PC-3 (cell line): ENCODE results near the gene MYH9. TPM values are rescaled to one million over a fixed set of nuclear protein-coding genes. Genes with fewer than 3 reads are reported as not detected.

Source experiments
- ATAC-seq: fragments of 200-7000 bp; cut with Tn5 transposase; 2 replicates; pipeline ENCODE4 v1.9.1; 2020; ENCODE audit warnings: mild to moderate bottlenecking, moderate library complexity
- BruUV-seq: library from RNA; stranded (reverse); fragments of 400-500 nt; replicated peaks from 2 replicates; lab custom pipeline; 2021; lab: Mats Ljungman, UMichigan
- CTCF ChIA-PET: fragments of 300-600 bp; sonication (Branson Sonifier 250); formaldehyde crosslinking; loops from one replicate; lab custom pipeline; 2022; ENCODE audit warnings: antibody characterized with exemption; lab: Charles Lee
- POLR2A ChIA-PET: fragments of 300-600 bp; sonication (Branson Sonifier 250); formaldehyde crosslinking; loops from one replicate; lab custom pipeline; 2022; ENCODE audit warnings: antibody characterized with exemption; ENCODE audit not compliant: unreplicated experiment; lab: Charles Lee
- DNase-seq: peaks from one replicate; pipeline ENCODE4 v3.0.0-alpha.2; 2015
- H2AFZ ChIP-seq: fragments of 300-600 bp; sonication (generic); 2 replicates; pipeline ENCODE4 v1.6.0; 2016; ENCODE audit warnings: antibody characterized with exemption, low read length
- H3F3A ChIP-seq: fragments of 300-600 bp; sonication (generic); one replicate; pipeline ENCODE4 v1.6.0; 2017; ENCODE audit warnings: antibody characterized with exemption, low read length, control low read depth, mild to moderate bottlenecking; ENCODE audit not compliant: unreplicated experiment
- H3K27ac ChIP-seq: fragments of 300-600 bp; sonication (generic); 2 replicates; pipeline ENCODE4 v1.5.1; 2016; ENCODE audit warnings: mild to moderate bottlenecking, low read length
- H3K27me3 ChIP-seq: fragments of 300-600 bp; sonication (generic); 2 replicates; pipeline ENCODE4 v1.6.1; 2016; ENCODE audit warnings: low read length, mixed read lengths
- H3K36me3 ChIP-seq: fragments of 300-600 bp; sonication (generic); 2 replicates; pipeline ENCODE4 v1.6.1; 2016; ENCODE audit warnings: low read depth, mixed run types, low read length, mixed read lengths
- H3K4me1 ChIP-seq: fragments of 300-600 bp; sonication (generic); 2 replicates; pipeline ENCODE4 v1.5.1; 2016; ENCODE audit warnings: low read length; ENCODE audit not compliant: insufficient read depth
- H3K4me2 ChIP-seq: fragments of 300-600 bp; sonication (generic); 2 replicates; pipeline ENCODE4 v1.6.0; 2016; ENCODE audit warnings: low read length
- H3K4me3 ChIP-seq: fragments of 300-600 bp; sonication (generic); 2 replicates; pipeline ENCODE4 v1.5.1; 2016; ENCODE audit warnings: mild to moderate bottlenecking, low read length, mixed read lengths
- H3K79me2 ChIP-seq: fragments of 300-600 bp; sonication (generic); 2 replicates; pipeline ENCODE4 v1.6.1; 2017; ENCODE audit warnings: low read length, mixed read lengths
- H3K9ac ChIP-seq: fragments of 300-600 bp; sonication (generic); 2 replicates; pipeline ENCODE4 v1.6.0; 2016; ENCODE audit warnings: mild to moderate bottlenecking, low read length
- H3K9me2 ChIP-seq: fragments of 300-600 bp; sonication (generic); replicated peaks from 2 replicates; pipeline ENCODE4 v1.6.1; 2016; ENCODE audit warnings: mixed run types, low read length, mixed read lengths
- H3K9me3 ChIP-seq: fragments of 300-600 bp; sonication (generic); 2 replicates; pipeline ENCODE4 v1.6.1; 2016; ENCODE audit warnings: low read length, mixed read lengths
- H4K20me1 ChIP-seq: fragments of 300-600 bp; sonication (generic); 2 replicates; pipeline ENCODE4 v1.6.1; 2016; ENCODE audit warnings: low read length, mixed read lengths
- CTCF ChIP-seq: fragments of 300-600 bp; sonication (generic); conservative IDR thresholded peaks from 2 replicates; pipeline ENCODE4 v1.5.1; 2017; ENCODE audit warnings: antibody characterized with exemption, low read depth, mild to moderate bottlenecking, low read length
- EZH2 ChIP-seq: fragments of 300-600 bp; sonication (generic); IDR thresholded peaks from one replicate; pipeline ENCODE4 v1.6.1; 2017; ENCODE audit warnings: antibody characterized with exemption, mild to moderate bottlenecking, low read length; ENCODE audit not compliant: unreplicated experiment
- EZH2phosphoT487 ChIP-seq: fragments of 300-600 bp; sonication (generic); IDR thresholded peaks from 2 replicates; pipeline ENCODE4 v1.6.1; 2018; ENCODE audit warnings: mild to moderate bottlenecking, antibody characterized with exemption, low read length, borderline replicate concordance
- intact Hi-C: fragments of 100-400 bp; cut with micrococcal nuclease; formaldehyde crosslinking; loops from 2 replicates; pipeline ENCODE4 v1.9.0; 2023
- total RNA-seq: library from RNA; depleted of rRNA; stranded (reverse); fragments of >200 nt; gene quantifications from 2 replicates; pipeline ENCODE4 v1.2.3, GENCODE V29; 2014

Gene MYH9
- total RNA-seq, 1 experiment from 2014 or later: 357 TPM

DNA sequence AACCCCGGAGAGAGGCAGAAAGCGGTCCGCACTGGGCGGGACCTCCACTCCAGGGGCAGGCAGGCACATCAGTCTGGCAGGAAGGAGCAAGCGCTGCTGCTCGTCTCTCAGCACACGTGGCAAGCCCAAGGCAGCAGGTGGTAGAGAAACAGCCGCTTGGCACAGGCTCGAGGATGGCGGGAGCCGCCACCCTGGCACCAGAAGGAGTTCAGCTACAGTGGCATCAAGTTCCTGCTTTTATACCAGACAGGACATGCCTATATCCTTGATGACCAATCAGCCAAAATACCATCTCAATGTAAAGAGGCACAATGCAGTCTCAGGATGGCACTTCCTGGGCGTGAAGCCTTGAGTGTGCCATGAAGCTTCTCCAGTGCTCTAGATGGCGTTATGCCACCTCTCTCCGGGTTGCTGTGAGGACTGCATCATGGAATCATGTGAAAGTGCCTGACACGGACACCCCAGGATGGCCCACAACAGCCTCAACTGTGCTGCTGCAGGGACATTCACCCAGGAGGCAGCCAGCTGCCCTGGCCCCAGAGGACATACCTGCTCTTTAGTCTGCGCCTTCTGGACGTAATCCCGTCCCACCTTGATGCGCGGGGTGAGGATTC is 70.0 kb downstream of the MYH9 start:
- DNase-seq: no peak
- intact Hi-C loops: no loop called here
- H3K4me3 ChIP-seq: no peak overlapping the region
- H3K4me1 ChIP-seq: no peaks in the 10 kb centered on the region
- ATAC-seq: no peak; the same call in 1 of the 2 replicates
- no peak overlapping the region for H3K4me2 ChIP-seq
- POLR2A ChIA-PET: no interaction called here
- H3K9me2 ChIP-seq: no peaks in the 10 kb centered on the region
- H3K27me3 ChIP-seq: no peaks in the 10 kb centered on the region
- H4K20me1 ChIP-seq: no peaks in the 10 kb centered on the region
- H2AFZ ChIP-seq: no peak overlapping the region
- H3K27ac ChIP-seq: no peak overlapping the region
- CTCF ChIA-PET: no interaction called here
- TF ChIP-seq EZH2phosphoT487 (no peak), CTCF (no peak), EZH2 (no peak)
- no peak overlapping the region for H3K9ac ChIP-seq
- H3K79me2 ChIP-seq: peaks cover 10% of the 10 kb centered on the region; the same call in 1 of the 2 replicates
- H3K9me3 ChIP-seq: no peaks in the 10 kb centered on the region
- H3K36me3 ChIP-seq: peaks cover 69% of the 10 kb centered on the region
- no TSS peak for BruUV-seq
- H3F3A ChIP-seq: no peaks in the 10 kb centered on the region

- no peak overlapping the region for H3K27ac ChIP-seq
- POLR2A ChIA-PET: no interaction called here
- ATAC-seq (no peak), DNase-seq (no peak)
- no peak overlapping the region for H2AFZ ChIP-seq
- no peaks in the 10 kb centered on the region for H3K9me3 ChIP-seq
- 0 out of 2 replicates have a peak, but pooled peaks cover 2% of the 10 kb centered on the region for H4K20me1 ChIP-seq
- no TSS peak for BruUV-seq
- H3F3A ChIP-seq: no peaks in the 10 kb centered on the region
- H3K36me3 ChIP-seq: peaks cover 70% of the 10 kb centered on the region
- intact Hi-C loops: no loop called here
- H3K79me2 ChIP-seq: peaks cover 4% of the 10 kb centered on the region; the same call in 1 of the 2 replicates
- no peaks in the 10 kb centered on the region for H3K27me3 ChIP-seq
- H3K4me2 ChIP-seq: no peak overlapping the region
- H3K4me3 ChIP-seq: no peak overlapping the region
- no peak overlapping the region for H3K9ac ChIP-seq
- H3K4me1 ChIP-seq: 0 out of 2 replicates have a peak, but pooled peaks cover 3% of the 10 kb centered on the region
- no peaks in the 10 kb centered on the region for H3K9me2 ChIP-seq
- TF ChIP-seq EZH2 (no peak), CTCF (no peak), EZH2phosphoT487 (no peak)
- CTCF ChIA-PET: no interaction called here
These were observed 71.3 kb downstream of the MYH9 start for GRCh38 chr22:36316419-36316818.

DNA sequence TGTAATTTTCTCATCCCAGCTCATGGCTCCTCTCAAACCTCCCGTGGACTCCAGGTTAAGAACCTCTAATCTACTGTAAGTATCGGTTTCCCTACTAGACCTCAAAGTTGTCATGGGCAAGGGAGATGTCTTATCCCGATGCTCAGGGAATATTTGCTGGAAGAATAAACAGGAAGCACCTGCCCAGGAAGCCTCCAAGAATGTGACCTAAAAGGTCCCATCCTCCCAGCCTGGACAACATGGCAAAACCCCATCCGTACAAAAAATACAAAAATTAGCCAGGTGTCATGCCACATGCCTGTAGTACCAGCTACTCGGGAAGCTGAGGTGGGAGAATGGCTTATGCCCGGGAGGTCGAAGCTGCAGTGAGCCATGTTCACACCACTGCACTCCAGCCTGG is 72.4 kb downstream of the MYH9 start:
- Histone ChIP-seq H3K27ac (no peak overlapping the region), H3K9me2 (no peaks in the 10 kb centered on the region), H3K27me3 (no peaks in the 10 kb centered on the region), H3K79me2 (0 out of 2 replicates have a peak, but pooled peaks cover 5% of the 10 kb centered on the region), H3F3A (no peaks in the 10 kb centered on the region), H4K20me1 (0 out of 2 replicates have a peak, but pooled peaks cover 7% of the 10 kb centered on the region), H3K9me3 (no peaks in the 10 kb centered on the region), H2AFZ (no peak overlapping the region), H3K4me1 (0 out of 2 replicates have a peak, but pooled peaks cover 3% of the 10 kb centered on the region), H3K9ac (no peak overlapping the region), H3K36me3 (peaks cover 73% of the 10 kb centered on the region), H3K4me3 (no peak overlapping the region), H3K4me2 (no peak overlapping the region)
- intact Hi-C loops: no loop called here
- ChIA-PET CTCF (no interaction called here), POLR2A (no interaction called here)
- TF ChIP-seq CTCF: no peak
- no peak for TF ChIP-seq EZH2phosphoT487
- ATAC-seq (no peak), DNase-seq (no peak)
- BruUV-seq: no TSS peak
